DMS153 treated with DMSO at 0.1 percent for 48 hours (cell line): ENCODE results near the gene IRAK1.

Experiments
- DNase-seq: peaks from one replicate; lab custom pipeline; 2025; ENCODE audit not compliant: unreplicated experiment; lab: John Stamatoyannopoulos, UW

Gene IRAK1

GRCh38 chrX:154021131-154021611 lies 1.5 kb upstream of the IRAK1 start:
- DNase-seq = no peak

DNA sequence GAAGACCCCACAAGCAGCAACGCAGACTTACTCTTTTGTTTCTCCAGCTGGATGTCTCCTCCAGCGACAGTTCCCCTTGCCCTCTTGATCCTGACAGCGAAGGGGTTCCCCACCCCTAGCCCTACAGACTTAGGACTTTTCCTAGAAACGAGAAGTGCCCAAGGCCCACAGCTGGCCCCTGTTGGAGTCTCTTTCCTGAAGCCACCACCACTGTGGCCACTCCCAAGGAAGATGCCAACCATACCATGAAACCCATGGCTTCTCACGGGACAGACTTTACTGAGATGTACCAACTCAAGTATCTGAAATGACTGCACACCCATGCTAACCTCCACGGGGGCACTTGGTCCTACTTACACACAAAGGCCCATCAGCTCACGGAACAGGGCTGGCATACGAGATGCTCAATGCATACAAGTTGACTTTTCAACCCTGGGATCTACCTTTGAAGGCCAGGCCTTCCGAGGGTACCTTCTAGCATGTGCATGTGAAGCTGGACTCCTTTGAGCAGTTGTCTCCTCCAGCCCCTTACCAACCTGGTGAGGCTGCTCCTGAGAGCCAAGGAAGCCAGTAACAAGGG lies 924 bp upstream of the IRAK1 start:
- no peak for DNase-seq

- no peak for DNase-seq
Observed at GRCh38 chrX:154019061-154019621, 561 bp downstream of the IRAK1 start.

- DNase-seq = no peak
Observed at GRCh38 chrX:154018518-154019060, 1.1 kb downstream of the IRAK1 start.

- no peak for DNase-seq
Observed at GRCh38 chrX:154017766-154018517, 1.8 kb downstream of the IRAK1 start.

DNA sequence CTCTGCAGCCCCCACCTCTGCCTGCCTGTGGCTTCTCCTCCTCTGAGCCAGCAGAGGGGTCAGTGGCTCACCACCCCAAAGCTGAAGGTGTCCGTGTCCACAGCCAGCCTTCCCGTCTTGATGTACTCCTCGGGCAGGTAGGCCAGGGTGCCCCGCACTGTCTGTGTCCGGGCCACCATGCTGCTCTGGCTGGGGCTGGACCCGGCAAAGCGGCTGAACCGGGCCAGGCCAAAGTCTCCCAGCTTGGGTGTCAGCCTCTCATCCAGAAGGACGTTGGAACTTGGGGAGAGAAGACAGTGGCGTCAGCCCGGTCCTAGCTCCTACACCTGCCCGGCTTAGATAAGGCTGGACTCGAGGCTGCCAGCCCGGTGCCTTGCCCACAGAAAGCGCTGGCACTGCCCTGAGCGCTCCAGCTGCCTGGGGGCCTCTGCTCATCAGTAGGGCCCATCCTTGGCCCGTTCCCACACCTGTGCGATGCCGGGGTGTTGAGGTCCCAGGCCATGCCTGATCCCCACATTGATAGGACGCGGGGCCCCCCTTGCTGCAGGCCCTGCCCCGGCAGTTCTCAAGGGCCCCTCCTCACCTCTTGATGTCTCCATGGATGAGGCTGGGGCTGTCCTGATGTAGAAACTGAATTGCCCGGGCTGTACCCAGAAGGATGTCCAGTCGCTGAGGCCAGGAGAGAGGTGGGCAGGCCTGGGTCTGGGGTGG lies 3.2 kb downstream of the IRAK1 start:
- no peak for DNase-seq

- no peak for DNase-seq
Observed at GRCh38 chrX:154015581-154016264, 4.0 kb downstream of the IRAK1 start.

- no peak for DNase-seq
Observed at GRCh38 chrX:154014429-154015380, 5.0 kb downstream of the IRAK1 start.

DNA sequence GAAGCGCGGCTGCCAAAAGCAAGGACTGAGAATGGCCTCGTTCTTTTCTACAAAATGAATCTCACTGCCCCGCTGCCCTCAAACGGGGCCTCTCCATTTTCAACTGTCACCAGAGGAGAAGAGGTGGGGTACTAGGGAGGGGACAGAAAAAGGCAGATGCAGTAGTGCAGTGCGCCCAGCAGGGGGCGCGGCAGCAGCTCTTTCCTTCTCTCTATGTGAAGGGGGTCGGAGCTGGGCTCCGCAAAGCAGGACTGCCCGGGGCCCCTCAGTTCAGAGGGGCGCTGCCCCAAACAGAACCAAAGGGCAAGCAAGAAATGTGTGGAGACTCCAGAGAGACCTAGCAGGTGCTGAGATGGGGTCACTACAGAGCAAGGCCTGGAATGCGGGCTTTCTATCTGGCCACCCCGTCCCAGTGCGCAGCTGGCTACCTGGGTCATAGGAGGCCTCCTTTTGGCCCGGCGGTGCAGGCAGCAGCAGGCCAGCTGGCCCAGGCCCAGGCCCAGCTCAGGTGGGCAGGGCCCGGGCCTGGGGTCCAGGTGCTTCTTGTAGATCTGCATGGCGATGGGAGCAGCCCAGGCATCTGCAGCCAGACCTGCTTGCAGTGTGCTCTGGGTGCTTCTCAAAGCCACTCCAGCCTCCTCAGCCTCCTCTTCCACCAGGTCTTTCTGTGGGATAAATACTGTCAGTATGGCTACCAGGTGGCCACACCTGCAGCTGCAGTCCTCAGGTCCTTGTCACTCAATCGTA lies 5.9 kb downstream of the IRAK1 start:
- no peak for DNase-seq

- no peak for DNase-seq
Observed at GRCh38 chrX:154013001-154013421, 6.7 kb downstream of the IRAK1 start.

- no peak for DNase-seq
Observed at GRCh38 chrX:154012336-154012991, 7.2 kb downstream of the IRAK1 start.

GRCh38 chrX:154011376-154012335 lies 8.0 kb downstream of the IRAK1 start:
- DNase-seq = no peak

- no peak for DNase-seq
Observed at GRCh38 chrX:154010330-154011087, 9.2 kb downstream of the IRAK1 start.

DNA sequence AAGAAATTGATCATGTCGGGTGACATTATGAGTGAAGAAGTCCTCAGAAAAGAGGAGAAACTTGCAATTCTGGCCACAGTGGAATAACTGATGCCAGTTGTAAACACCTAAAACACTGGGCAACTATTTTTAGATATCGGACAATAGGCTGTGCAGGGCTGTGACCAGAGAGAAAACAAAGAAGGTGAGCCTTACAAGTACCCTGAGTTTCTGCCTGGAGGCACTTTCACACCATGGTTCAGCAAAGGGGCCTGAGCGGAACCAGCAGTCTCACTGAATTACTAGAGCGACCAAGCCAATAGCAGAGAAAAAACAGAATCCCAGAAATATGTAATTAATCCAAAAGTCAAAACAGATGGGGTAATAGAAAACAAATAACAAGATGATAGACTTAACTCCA lies 11.2 kb downstream of the IRAK1 start:
- DNase-seq = no peak

- no peak for DNase-seq
Observed at GRCh38 chrX:154006947-154007346, 12.8 kb downstream of the IRAK1 start.

- DNase-seq = no peak
Observed at GRCh38 chrX:154004315-154004714, 15.4 kb downstream of the IRAK1 start.
